Measurements from ENCODE around the gene DSCAML1. TPM values are rescaled to one million over a fixed set of nuclear protein-coding genes. Genes with fewer than 3 reads are reported as not detected.

The DSCAML1 gene
- total RNA-seq, 1 experiment from 2014 or later: 0.15 TPM

DNA sequence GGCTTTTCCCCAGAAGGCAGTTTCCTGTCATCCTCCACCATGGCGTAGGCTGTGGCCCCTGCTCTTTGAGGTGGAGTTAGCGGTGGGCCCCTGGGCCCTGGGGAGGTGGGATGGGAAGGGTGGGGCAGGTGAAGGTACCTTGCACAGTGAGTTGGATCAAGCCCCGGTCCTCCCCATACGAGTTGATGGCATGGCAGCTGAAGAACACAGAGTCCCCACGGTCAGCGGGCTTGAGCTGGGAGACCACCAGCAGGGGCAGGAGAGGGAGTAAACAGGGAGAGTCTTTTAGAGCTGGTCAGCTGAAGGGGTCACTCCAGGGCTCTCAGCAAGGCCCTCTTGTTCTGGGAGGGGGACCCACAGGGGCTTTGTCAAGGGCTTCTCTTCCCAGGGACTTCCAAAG is 316.0 kb downstream of the DSCAML1 start:
- no peak overlapping the region for H2BK12ac ChIP-seq (ENCODE audit: insufficient read length, low read depth, low read length)
- Mint-ChIP-seq H3K4me1 (peaks cover 29 to 39% of the 10 kb centered on the region in 2 experiments), H3K27ac (no peak overlapping the region), H3K36me3 (ENCODE audit: insufficient read depth in 1 of 3, low read depth in 3 of 3) (no peaks in the 10 kb centered on the region), H3K27me3 (ENCODE audit: low read depth) (peaks cover 11% of the 10 kb centered on the region), H3K4me3 (no peak overlapping the region), H3K9me3 (no peaks in the 10 kb centered on the region; a peak in 1 of 5 replicates)
- H3K4me1 ChIP-seq (ENCODE audit: insufficient read depth, low read length): no peaks in the 10 kb centered on the region; the same call in 1 of the 2 replicates
- no peak overlapping the region for H2BK15ac ChIP-seq (ENCODE audit: low read depth, low read length)
- no peak overlapping the region for H2BK20ac ChIP-seq (ENCODE audit: low read depth, low read length, poor library complexity, severe bottlenecking)
- H3K14ac ChIP-seq (ENCODE audit: insufficient read depth, low read length): no peak overlapping the region
- no peak overlapping the region for H3K4ac ChIP-seq (ENCODE audit: low read depth, low read length)
- no peak overlapping the region for H3K9ac ChIP-seq (ENCODE audit: extremely low read depth, insufficient read length, low read length)
- H3K27me3 ChIP-seq (ENCODE audit: insufficient read depth, low read length): no peaks in the 10 kb centered on the region
- H3K18ac ChIP-seq (ENCODE audit: insufficient read length, low read depth, low read length): no peak overlapping the region
- H2AFZ ChIP-seq (ENCODE audit: low read length): no peak overlapping the region
- no peak overlapping the region for H2AK5ac ChIP-seq (ENCODE audit: insufficient read length, low read length)
- H3K23ac ChIP-seq (ENCODE audit: insufficient read length, low read depth, low read length): no peak overlapping the region
- H3K79me1 ChIP-seq (ENCODE audit: insufficient read depth, low read depth, low read length, poor library complexity, severe bottlenecking): no peaks in the 10 kb centered on the region
- H4K20me1 ChIP-seq (ENCODE audit: control insufficient read depth, insufficient read depth, insufficient read length): no peaks in the 10 kb centered on the region
- no peak overlapping the region for H3K56ac ChIP-seq (ENCODE audit: insufficient read length, low read depth, low read length)
- TF ChIP-seq, protein P1, sequence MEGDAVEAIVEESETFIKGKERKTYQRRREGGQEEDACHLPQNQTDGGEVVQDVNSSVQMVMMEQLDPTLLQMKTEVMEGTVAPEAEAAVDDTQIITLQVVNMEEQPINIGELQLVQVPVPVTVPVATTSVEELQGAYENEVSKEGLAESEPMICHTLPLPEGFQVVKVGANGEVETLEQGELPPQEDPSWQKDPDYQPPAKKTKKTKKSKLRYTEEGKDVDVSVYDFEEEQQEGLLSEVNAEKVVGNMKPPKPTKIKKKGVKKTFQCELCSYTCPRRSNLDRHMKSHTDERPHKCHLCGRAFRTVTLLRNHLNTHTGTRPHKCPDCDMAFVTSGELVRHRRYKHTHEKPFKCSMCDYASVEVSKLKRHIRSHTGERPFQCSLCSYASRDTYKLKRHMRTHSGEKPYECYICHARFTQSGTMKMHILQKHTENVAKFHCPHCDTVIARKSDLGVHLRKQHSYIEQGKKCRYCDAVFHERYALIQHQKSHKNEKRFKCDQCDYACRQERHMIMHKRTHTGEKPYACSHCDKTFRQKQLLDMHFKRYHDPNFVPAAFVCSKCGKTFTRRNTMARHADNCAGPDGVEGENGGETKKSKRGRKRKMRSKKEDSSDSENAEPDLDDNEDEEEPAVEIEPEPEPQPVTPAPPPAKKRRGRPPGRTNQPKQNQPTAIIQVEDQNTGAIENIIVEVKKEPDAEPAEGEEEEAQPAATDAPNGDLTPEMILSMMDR (conservative IDR thresholded peaks at IDR 0.05): no peak
- no peak overlapping the region for H3K27ac ChIP-seq (ENCODE audit: insufficient read length, low read depth, low read length)
- H3K79me2 ChIP-seq (ENCODE audit: insufficient read depth, low read length): no peaks in the 10 kb centered on the region
- DNase-seq: no peak
- H3K9me3 ChIP-seq (ENCODE audit: control insufficient read depth, low read depth, low read length): no peaks in the 10 kb centered on the region
- H4K8ac ChIP-seq (replicated peaks; ENCODE audit: insufficient read length, low read depth, low read length): no peak overlapping the region
- no peak overlapping the region for H3T11ph ChIP-seq (ENCODE audit: low read length)
- H2BK5ac ChIP-seq (ENCODE audit: insufficient read length, low read length): no peak overlapping the region
- H2BK120ac ChIP-seq (ENCODE audit: low read depth, low read length, poor library complexity, severe bottlenecking): no peak overlapping the region
- no peak overlapping the region for H4K5ac ChIP-seq (ENCODE audit: insufficient read length, low read depth, low read length)
- no CpG with 5 or more reads among the region's 6 CpGs for WGBS (ENCODE audit: extremely low coverage, insufficient read length, low lambda C conversion rate)
- H3K23me2 ChIP-seq (ENCODE audit: insufficient read length, low read depth, low read length, poor library complexity, severe bottlenecking): no peaks in the 10 kb centered on the region
- no peak overlapping the region for H3K4me2 ChIP-seq (ENCODE audit: insufficient read depth, insufficient read length, low read length)
- H4K91ac ChIP-seq (ENCODE audit: insufficient read length, low read depth, low read length): no peak overlapping the region

All from H9 (cell line).